ENCODE results near the gene TBC1D1.

TBC1D1 gene

DNA sequence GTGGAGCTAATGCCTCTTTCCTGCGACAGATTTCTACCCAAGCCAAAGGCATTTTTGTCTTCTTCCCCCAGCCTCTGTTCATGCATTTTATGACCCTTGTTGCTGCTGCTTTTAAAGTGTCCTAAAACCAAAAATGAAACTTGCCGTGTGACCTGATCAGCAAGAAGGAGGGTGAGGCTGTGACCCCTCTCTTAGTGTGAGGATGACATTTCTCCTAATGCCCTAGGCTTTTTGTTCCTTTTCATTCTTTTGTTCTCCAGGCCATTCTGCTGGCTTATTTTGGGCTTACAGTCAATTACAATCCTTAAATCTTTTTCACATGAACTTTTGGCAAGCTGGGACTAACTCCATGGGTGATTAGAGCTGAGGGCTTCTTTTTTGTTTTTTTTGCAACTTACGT lies 103.7 kb downstream of the TBC1D1 start:
- DNase-seq (ENCODE audit: low spot score): no peak

- no peak for DNase-seq (ENCODE audit: low spot score)
Measured at GRCh38 chr4:37995299-37995821, 104.5 kb downstream of the TBC1D1 start.

GRCh38 chr4:37995981-37996775 lies 105.3 kb downstream of the TBC1D1 start:
- no peak for DNase-seq (ENCODE audit: low spot score)

DNA sequence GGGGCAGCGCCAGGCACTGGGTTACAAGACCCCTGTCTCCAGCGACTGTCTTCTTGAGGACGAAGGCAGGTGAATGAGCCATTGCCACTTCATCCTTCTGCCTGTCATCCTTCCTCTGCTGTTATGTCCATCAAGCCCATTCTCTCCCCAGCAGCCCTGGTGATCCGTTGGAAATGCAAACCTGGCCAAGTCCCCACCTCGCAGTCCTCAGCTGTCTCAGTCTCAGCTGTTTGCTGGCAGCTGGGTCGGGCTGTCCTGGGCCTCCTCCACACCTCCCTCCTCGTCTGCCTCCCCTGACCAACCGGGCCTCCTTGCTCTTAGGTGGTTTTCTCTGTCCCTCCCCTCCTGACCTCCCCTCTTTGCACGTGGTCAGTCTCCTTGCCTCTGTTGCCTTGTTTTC lies 107.3 kb downstream of the TBC1D1 start:
- DNase-seq (ENCODE audit: low spot score): no peak

- no peak for DNase-seq (ENCODE audit: low spot score)
Measured at GRCh38 chr4:37999000-37999716, 108.3 kb downstream of the TBC1D1 start.

DNA sequence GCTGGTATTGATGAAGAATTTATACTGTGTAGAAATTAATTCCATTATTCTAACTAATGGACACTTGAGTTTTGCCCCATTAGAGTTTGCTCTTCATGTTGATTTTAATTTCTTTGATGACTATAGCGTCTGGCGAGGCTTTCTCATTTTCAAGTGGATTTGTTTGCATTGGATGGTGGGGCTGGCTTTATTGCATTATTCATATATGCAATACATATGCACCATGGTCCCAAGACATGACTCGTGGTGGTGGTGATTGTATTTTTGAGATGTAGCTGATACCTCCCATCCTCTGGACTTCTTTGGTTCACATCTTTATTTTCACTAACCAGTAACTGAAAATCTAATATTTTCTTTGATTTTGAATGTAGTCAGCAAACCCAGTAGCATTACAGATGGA lies 109.1 kb downstream of the TBC1D1 start:
- DNase-seq (ENCODE audit: low spot score): no peak

DNA sequence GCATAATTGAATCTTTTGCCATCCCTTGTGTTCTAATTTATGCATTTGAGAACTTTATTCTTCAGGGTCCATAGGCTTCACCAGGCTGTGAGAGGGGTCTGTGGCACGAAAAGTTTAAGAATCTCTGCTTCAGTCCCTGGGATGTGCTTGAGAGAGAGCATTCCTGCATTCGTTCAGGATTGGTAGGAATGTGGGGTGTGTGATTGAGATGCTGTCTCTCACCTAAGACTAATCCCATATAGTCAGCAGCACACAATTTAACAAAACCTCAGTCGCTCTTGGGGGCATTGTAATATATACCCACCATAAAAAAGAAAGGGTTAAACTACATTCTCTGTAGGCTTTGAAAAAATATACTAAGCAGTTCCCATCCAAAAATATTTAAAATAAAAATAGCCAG lies 111.0 kb downstream of the TBC1D1 start:
- DNase-seq (ENCODE audit: low spot score): no peak

- no peak for DNase-seq (ENCODE audit: low spot score)
Measured at GRCh38 chr4:38002451-38003071, 111.7 kb downstream of the TBC1D1 start.

DNA sequence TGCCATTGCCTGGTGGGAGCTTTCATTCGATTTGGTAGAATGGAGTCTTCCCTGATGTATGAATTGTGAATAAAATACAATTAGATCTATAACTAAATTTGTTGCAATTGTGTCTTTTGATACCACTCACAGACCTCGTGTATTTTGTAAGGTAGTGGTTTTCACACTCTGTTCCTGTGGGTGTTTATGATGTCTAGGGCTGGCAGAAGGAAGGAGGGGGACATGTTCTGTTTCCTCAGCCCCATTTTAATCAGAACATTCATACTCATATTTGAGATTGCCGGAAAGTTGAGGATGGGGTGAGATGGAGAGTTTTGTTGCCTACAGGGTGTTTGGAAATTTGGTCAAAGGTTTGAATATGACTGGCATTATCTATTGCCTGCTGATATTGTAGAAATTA lies 112.2 kb downstream of the TBC1D1 start:
- no peak for DNase-seq (ENCODE audit: low spot score)

GRCh38 chr4:38003628-38004027 lies 112.7 kb downstream of the TBC1D1 start:
- DNase-seq (ENCODE audit: low spot score): no peak

DNA sequence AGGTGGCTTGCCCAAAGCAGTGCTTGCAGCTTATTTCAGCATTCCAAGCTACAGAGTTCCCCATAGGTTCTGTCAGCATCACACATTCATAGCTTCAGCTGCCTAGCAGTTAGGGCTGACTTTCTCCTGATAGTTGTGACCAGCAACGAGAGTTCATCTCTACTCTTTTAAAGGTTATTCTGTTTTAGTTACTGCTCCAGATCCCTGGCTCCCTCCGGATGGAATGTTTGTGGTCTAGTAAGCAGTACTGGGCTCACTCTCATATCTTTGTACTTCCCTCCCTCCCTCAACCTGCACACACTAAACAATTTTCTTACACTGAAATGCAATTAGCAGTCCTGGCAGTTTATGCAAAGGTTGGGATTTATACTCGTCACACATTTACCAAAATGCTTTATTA lies 113.2 kb downstream of the TBC1D1 start:
- DNase-seq (ENCODE audit: low spot score): no peak

- DNase-seq (ENCODE audit: low spot score): no peak
Measured at GRCh38 chr4:38004887-38005286, 114.0 kb downstream of the TBC1D1 start.

DNA sequence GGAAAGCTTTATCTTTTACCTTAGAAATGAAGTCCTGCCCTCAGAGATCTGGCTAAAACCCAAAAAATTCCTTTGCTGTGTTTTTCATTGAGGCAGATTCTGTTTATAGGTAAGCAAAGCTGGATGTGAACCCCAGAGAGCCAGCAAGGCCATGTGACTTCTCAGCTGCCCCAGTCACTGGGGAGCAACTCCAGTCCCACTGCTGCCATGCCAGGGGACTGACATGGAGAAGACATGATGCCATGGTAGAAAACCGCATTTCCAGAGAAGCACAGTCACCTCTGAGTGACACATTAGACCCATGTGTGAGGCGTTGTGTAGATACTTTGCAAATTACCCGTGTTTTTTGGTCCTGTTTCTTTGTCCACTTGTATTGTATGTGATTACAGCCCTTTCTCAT lies 114.8 kb downstream of the TBC1D1 start:
- DNase-seq (ENCODE audit: low spot score): no peak

- no peak for DNase-seq (ENCODE audit: low spot score)
Measured at GRCh38 chr4:38007645-38008044, 116.8 kb downstream of the TBC1D1 start.

GRCh38 chr4:38008571-38009021 lies 117.7 kb downstream of the TBC1D1 start:
- DNase-seq (ENCODE audit: low spot score): no peak

GRCh38 chr4:38009421-38009820 lies 118.5 kb downstream of the TBC1D1 start:
- no peak for DNase-seq (ENCODE audit: low spot score)

DNA sequence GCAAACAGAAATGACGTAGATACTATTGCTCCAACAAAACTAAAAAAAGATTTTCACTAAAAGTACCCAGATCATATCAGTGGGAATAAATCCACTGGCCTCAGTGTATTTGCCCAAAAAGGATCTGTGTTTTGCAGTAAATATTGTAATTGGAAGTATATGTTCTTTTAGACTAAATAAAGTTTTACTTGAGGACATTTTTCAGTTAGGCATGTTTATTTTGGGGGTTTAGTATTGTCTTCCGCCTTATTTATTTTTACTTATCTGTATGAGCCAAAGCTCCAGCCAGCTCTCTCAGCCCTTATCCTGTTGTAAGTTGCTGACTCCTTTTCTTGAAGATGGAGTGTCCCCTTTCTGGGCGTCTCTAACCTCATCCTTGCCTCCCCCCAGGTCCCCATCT lies 119.1 kb downstream of the TBC1D1 start:
- no peak for DNase-seq (ENCODE audit: low spot score)

- no peak for DNase-seq (ENCODE audit: low spot score)
Measured at GRCh38 chr4:38011511-38012162, 120.8 kb downstream of the TBC1D1 start.

GRCh38 chr4:38013461-38014366 lies 122.8 kb downstream of the TBC1D1 start:
- DNase-seq (ENCODE audit: low spot score): no peak

GRCh38 chr4:38014421-38014852 lies 123.6 kb downstream of the TBC1D1 start:
- DNase-seq (ENCODE audit: low spot score): no peak

DNA sequence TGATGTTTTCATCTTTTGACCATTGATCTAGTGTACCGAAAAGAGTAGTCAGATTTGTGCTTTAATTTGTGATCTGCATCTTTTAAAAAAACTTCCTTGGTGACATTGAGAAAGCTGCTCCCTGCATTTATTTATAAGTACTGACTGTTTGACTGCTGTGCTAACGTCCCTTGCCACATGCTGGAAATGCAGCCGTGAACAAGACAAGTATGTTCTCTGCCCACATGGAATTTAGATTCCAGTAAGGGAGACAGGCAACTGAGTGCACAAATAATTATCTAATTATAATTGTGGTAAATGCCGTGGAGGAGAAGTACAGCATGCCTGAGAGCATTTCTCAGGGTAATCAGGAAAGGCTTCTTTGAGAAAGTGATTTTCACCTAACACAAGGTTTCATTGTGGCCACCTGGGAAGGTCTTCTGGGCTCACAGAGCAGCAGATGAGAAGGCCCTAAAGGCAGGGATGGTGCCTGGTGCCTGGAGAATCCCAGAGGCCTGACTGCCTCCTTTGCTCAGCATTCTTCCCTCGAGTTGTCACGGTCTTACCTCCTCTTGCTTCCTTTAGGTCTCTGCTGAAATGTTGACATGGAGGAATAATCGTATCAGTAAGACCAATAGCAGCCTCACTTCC lies 125.1 kb downstream of the TBC1D1 start:
- DNase-seq (ENCODE audit: low spot score): no peak
